DND-41 (cell line): Measurements from ENCODE around the gene TAS2R10.

ENCODE experiments used
- CTCF ChIP-seq: IDR thresholded peaks from 2 replicates; pipeline ENCODE4 v1.5.1; 2012; ENCODE audit warnings: borderline replicate concordance, low read length, moderate library complexity, mild to moderate bottlenecking; ENCODE audit not compliant: poor library complexity, severe bottlenecking; ENCODE audit errors: extremely low read depth
- EZH2 ChIP-seq: IDR thresholded peaks from 3 replicates; pipeline ENCODE4 v1.6.1; 2012; ENCODE audit warnings: borderline replicate concordance, low read depth, mild to moderate bottlenecking, moderate library complexity, low read length, inconsistent platforms; ENCODE audit not compliant: severe bottlenecking

GRCh38 chr12:10829994-10830393 lies 3.8 kb upstream of the TAS2R10 start:
- no peak for TF ChIP-seq CTCF
- no peak for TF ChIP-seq EZH2
